HG02678 (cell line): ENCODE measurements around the gene PRSS48.
A peak's percentile ranks its signal among the peaks of the same experiment; 100 is the strongest.
"Not testable (repeated sequence)": the region's sequence is repeated elsewhere in the genome, so short reads cannot be mapped to it uniquely, and the experiment has no call there.

Experiments
- ATAC-seq: cut with Tn5 transposase; IDR thresholded peaks from one replicate; pipeline ENCODE4 v1.9.1; 2021; ENCODE audit warnings: mild to moderate bottlenecking, moderate library complexity; ENCODE audit not compliant: unreplicated experiment

Gene PRSS48

DNA sequence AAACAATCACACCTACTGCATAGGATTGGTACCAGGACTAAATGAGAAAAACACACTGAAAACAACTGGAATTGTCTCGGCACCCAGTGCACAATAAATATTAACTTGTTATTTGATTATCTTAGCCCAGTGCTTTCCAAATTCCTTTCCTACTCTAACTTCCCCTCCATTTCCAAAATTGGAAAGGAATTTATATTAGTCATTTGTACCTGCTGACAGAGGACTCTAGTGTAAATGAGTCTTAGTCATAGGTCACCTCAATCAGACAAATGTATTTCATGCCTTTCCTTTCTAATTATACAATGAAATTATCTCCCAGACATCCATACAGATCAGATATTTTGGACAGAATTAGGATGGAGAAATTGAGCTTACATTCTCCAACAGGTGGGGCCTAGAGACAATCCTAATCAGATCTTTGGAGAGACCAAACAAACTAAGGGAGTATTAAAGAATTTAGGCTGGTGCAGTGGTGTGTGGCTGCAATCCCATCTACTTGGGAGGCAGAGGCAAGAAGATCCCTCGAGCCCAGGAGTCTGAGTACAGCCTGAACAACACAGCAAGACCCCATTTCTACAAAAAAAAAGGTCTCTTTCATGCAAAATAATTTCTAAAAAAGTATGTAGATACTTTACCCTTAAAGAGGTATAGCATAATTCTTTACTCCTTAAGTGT, 38.4 kb downstream of the PRSS48 start:
- no peak for ATAC-seq

DNA sequence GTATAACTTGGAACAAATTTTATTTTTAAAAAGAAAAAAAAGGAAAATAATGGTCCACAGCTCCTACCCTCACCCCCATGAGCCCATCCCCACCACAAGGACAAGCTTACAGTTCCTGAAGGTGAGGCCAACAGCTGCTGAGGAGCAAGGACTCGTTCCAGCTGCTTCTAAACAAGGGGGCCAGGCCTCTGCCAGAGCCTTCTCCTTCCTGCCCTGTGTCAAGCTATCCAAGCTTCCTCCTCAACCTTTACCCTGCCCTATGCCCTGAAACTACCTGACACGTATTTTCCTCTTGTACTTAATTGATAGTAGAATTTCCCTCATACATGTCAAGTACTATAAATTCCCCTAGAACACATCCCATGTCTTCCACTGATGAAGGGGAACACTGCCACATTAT, 39.7 kb downstream of the PRSS48 start:
- no peak for ATAC-seq

DNA sequence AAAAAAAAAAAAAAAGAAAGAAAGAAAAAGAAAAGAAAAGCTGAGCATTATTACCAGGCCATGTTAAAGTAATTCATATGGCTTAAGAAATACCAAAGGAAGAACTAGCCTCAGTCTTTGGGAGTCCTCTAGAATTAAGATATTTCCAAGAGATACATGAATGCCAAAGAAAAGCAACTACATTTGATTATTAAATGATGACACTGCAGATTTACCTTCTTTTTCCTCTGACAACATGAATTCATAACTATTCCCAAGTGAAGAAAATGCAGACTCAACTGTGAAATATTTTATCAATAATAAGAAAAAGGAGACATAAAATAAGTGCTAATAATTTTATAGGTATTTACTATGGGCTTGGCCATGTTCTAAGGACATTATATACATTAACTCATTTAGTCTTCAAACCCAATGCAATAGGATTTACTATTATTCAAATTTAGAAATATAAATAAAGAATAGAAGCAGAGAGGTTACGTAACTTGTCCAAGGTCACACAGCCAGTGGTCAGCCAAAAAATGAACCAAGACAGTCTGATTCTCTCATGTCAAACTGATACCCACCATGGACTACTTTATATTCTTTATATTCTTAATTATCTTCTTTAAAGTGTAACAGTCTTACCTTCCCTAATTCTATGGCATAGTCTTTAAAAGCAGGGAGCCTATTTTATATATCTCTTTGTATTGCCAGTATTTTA, 41.5 kb downstream of the PRSS48 start:
- no peak for ATAC-seq

DNA sequence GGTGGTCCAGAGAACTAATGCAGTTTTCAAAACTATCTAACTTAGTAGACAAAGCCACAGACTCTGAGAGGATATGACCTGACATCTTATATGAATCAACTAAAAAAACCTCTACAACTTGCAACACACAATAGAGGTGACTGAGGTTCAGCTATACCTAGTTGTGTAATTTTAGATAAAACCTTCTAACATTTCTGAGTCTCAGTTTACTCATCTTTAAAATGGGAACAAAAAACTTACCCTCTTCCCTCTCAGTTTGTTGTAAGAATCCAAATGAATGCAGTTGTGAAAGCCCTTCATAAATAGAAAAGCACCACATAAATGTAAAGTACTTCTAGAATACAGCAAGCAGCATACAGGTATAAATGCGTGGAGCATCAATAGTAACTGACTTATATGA, 42.5 kb downstream of the PRSS48 start:
- no peak for ATAC-seq

DNA sequence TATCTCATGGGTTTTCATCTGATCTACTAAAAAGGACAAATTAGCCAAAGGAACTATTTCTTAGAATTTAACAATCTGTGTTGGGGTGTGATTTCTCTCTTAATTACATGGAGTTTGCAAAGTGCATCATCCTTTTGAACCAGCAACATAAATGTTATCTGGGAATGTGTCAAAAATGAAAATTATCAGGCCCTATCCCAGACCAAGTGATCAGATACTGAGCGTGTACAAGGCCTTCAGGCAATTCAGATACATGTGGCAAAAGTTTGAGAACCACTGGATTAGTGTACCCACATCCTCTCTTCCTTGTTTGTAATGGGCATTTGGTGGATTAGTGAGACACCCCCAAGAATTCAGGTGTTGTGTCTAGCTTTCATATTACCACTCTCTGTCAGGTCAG, 44.6 kb downstream of the PRSS48 start:
- no peak for ATAC-seq

DNA sequence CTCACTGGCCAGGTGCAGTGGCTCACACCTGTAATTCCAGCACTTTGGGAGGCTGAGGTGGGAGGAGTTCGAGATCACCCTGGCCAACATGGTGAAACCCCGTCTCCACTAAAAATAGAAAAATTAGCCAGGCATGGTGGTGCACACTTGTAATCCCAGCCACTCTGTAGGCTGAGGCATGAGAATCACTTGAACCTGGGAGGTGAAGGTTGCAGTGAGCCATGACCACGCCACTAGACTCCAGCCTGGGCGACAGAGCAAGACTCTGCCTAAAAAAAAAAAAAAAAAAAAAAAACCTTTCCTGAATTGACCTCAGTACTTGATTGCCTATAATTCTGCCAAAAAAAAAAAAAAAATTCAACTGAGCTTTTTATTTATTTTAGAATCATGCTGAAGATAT, 45.2 kb downstream of the PRSS48 start:
- not testable (repeated sequence) for ATAC-seq

DNA sequence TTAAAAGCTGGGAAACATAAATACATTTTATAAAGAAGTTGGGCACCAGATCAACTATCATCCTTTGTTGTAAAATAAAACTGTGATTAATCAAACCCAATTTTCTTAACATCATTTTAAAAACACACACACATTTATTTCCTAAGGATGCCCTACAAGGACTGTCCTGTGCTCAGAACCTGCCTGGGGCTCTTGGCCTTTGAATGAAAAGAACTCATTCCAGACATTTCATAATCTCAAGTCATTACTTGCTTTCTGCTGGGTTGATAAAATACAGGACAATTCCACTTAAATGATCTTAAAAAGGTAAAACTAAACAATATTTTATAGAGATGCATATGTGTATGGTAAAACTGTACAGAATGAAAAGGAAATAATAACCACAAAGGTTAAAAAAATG, 45.6 kb downstream of the PRSS48 start:
- no peak for ATAC-seq

DNA sequence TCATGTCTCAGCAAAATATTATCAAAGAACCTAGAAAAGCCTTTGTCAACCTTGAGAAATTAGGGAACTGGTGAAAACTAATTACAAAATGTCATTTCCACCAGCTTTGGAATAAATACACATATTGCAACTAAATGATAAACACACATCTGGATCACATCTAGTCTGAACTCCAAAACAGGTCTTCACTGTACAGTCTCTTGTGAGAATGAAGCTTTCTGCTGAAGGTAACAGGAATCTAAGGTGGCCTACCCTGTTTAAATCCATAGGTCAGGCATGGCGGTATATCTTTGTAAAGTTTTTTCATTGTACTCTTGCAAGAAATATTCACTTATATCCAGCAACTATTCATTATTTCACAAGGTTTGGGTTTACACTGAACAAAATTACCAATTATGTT, 46.7 kb downstream of the PRSS48 start:
- no peak for ATAC-seq

DNA sequence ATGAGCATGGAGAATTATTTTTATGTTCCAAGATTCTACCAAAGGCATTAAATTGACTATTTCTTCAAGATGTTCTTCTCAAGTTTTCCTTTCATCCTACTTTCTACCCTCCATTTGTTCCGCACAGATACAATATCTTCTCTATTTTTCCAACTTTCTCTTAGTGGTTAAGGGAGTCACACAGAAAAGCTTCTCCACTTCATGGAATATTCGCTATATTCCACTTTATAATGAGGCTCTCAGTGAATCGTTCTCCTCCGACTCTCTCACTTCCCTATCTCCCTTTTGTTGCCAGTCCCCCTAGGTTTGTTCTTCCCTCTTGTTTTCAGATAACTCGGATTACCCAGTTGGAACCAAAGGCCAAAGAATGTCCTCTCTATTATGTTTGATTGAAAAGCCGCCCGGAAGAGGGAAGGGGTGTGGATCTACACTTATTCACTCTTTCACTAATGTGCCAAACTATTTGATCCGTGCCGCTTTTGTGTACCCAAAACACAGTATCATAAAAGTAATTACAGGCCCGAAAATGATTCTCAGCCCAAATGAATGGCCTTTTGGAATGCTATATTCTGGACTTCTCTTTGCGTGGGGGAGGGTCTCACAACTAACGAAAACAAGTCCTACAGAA, 47.3 kb downstream of the PRSS48 start:
- no peak for ATAC-seq

DNA sequence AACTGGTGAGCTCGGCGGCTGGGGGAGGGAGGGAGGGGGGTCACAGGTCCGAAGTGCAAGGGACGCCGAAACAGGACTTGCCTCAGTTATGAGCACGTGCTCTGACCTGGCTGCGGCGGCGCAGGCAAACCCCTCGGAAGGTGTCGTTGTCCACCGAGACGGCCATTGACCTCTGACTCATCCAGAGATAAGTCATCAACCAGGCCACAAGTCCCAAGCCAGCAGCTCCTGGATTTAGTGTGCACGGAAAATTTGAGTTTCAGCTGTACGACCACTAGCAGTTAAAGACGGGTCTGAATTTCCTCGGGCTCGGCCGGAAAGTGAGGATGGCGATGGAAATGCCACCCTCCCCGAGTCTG, 47.8 kb downstream of the PRSS48 start:
- ATAC-seq = peak; percentile 56

DNA sequence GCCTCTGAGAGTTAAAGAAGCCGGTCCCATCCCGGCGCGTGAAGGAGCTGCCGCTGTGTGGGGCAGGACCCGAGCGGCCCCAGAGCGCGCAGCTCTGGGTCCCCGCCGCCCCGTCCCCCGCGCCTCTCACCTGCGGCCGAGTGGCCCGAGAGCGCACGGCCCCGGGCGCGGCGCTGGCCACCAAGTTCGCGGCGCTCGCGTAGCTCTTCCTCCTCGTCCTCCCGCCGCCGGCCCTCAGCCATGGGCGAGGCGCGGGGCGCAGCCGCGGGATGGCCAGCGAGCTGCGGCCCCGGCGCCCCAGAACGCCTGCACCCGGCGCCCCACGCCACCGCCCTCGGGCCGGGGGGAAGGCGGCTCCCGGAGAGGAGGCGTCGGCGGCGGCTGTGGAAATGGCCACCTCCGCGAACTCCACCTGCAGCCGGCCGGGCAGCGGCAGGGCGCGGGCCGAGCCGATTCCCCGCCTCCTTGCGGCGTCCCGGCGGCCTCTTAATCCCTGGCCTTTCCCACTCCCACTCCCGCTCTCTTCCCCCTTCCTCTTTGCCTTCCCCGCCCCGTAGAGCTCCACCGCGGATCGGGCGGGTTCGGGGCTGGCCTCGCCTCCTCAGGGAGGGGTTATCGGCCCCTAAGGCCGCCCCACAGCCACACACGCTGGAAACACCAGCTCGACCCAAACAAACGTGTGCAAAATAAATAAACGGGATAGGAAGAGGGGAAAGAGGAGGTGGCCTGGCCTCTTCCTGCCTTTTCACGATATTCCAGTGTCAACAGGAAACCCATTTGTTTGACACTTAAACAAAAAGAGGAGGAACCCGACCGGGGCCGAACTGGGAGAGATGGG, 48.4 kb downstream of the PRSS48 start, which contains the start of gene SH3D19:
Gene SH3D19 (minus strand): TSS at position 495 of the 838 bp plus-strand sequence. CDS start 253 bp downstream, at position 242.
- ATAC-seq = peak; percentile 26

DNA sequence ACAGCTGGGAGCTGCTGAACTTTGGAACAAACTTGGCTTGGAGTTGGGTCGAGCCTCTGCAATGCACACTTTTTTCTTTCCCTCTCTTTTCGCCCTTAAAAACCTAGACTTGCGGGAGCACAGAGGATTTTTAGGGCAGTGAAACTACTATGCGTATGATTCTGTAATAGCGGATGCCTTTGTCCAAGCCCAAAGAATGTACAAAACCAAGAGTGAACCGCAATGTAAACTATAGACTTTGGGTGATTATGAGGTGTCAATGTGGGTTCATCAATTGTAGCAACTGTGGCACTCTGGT, 48.9 kb downstream of the PRSS48 start:
- ATAC-seq = no peak

DNA sequence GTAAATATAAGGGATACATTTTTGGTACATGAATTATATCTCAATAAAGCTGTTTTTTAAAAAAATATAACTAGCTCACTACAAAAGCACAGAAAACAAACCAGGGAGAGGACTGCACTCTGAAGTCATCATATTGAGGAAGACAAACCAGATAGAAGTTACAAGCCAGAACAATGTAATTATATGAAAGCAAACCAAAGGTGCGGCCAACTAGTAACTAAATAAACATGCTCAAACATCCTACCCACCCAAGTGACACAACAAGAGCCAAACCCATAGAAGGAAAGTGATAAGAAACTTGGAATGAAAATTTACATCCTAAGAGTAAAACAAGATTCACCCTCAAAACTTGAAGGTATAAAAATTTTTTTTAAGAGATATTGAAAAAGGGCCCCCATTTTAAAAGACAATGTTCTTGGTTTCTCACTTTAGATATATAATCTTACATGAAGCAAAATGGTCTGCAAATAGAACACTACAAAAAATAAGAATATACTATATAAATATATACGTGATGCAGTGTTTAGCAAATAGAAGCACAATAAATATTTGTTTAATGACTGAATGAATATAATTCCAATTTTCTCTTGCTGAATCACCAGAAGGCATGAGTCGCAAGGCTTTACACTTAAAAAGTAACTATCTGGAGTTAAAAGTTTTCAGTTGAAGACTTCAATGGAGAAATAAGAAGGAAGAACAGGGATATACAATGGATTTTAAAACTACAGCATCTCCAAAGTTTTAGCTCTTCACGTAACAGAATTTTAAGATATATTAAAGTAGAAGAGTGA, 52.5 kb downstream of the PRSS48 start:
- ATAC-seq = no peak

DNA sequence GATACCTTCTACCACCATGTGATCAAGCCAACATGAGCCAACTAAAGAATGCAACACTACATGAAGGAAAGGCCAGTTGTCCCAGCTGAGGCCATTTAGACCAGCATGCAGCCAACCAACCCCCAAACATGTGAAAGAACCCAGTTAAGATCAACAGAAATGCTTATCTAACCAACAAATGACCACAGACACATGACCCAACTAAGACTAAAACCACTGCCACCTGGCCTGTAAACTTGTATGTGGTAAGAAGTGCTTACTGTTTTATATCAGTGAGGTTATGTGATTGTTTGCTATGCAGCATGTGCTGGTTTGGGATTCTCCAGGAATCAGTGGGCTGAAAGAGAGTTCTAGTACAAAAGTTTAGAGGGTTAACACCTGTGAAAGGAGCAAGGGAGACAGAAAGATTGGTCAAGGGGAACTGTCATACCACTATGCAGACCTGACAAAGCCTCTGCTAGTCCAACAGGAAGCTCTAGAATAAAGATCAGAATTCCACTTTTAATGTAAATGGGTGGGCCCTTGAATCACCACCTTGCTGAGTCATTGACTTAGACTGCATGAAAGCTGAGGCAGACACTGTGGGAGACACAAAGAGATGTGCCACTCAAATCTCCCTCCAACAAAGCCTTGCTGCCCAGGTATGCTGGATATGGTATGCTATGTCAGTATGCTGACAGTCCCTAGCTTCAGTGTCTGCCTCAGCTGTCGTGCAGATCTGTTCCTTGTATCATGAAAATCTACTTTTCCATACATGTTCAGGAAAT, 54.5 kb downstream of the PRSS48 start:
- no peak for ATAC-seq

DNA sequence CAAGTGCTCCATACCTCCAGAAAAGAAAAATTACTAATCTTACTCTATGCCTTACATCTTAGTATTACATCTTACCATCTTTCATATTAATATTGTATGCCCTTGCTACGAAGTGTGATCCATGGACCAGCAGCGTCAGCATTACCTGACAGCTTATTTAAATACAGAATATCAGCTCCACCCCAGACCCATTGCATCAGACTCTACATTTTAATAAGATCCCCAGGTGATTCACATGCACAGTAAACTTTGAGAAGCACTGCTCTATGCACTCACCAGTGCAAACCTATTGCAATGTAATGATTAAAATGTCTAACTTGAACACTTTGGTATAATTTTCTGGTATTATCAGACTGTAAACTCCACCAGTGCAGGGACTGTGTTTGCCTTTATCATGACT, 62.5 kb downstream of the PRSS48 start:
- no peak for ATAC-seq

DNA sequence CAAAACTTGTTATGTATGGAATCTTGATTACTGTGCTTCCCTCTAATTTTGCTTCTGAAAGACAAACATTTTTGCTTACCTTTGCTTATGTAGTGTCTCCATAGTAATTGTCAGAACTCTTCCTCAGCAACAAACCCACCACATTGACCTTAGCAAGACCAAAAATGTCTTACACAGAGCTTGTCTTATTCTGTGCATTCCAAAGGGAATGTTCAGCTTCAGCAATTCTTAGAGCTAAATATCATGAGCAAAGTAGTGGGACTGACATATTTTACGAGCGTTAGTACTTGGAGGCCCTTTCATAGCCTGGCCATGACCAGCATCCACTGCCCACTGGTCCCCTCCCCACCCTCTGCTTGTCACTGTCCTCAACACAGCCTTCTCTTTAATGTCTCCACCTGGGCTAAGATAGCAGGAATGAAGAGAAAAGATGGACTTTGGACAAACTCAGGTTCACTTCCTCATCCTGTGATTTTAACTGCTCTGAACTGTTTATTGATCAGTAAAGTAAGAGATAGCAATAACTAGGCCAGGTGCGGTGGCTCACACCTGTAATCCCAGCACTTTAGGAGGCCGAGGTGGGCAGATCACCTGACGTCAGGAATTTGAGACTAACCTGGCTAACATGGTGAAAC, 63.9 kb downstream of the PRSS48 start:
- ATAC-seq = no peak
